Cardiac fibroblast (primary cell): ENCODE results near the gene BRINP3.

Source experiments
- DNase-seq, 2 donors: peaks; one replicate each; pipeline versions ENCODE4 v3.0.0 to v3.0.0-alpha.2; 2010; ENCODE audit warnings: low read depth in 2 of 2
- H3K4me3 ChIP-seq, 2 donors: replicated peaks in 1 of 2; 1 replicate in 1 of 2; 2 replicates in 1 of 2; pipeline ENCODE4 v1.5.1; 2011; ENCODE audit warnings: low read depth in 2 of 2, low read length in 2 of 2, mild to moderate bottlenecking in 2 of 2, moderate library complexity in 1 of 2
- TF ChIP-seq, protein P1 (sequence below): IDR thresholded peaks from one replicate; pipeline ENCODE4 v1.5.1; 2011; ENCODE audit warnings: low read depth, mild to moderate bottlenecking, low read length, inconsistent platforms

The BRINP3 gene

DNA sequence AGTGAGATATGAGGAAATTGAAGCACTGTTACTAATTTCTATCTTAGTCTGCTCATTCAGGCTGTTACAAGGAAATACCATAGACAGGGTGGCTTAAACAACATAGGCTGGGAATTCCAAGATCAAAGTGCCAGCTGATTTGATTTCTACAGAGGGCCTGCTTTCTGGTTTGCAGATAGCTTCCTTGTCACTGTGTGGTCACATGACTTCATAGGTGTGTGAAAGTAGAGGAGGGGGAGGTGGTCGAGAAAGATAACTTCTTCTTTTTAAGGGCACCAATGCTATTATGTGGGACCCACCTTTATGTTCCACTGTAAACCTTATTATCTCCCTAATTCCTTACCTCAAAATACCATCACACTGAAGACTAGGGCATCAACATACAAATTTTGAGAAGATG is 6.4 kb upstream of the BRINP3 start:
- H3K4me3 ChIP-seq: no peak overlapping the region
- DNase-seq: no peak
- TF ChIP-seq, protein P1, sequence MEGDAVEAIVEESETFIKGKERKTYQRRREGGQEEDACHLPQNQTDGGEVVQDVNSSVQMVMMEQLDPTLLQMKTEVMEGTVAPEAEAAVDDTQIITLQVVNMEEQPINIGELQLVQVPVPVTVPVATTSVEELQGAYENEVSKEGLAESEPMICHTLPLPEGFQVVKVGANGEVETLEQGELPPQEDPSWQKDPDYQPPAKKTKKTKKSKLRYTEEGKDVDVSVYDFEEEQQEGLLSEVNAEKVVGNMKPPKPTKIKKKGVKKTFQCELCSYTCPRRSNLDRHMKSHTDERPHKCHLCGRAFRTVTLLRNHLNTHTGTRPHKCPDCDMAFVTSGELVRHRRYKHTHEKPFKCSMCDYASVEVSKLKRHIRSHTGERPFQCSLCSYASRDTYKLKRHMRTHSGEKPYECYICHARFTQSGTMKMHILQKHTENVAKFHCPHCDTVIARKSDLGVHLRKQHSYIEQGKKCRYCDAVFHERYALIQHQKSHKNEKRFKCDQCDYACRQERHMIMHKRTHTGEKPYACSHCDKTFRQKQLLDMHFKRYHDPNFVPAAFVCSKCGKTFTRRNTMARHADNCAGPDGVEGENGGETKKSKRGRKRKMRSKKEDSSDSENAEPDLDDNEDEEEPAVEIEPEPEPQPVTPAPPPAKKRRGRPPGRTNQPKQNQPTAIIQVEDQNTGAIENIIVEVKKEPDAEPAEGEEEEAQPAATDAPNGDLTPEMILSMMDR: no peak

DNA sequence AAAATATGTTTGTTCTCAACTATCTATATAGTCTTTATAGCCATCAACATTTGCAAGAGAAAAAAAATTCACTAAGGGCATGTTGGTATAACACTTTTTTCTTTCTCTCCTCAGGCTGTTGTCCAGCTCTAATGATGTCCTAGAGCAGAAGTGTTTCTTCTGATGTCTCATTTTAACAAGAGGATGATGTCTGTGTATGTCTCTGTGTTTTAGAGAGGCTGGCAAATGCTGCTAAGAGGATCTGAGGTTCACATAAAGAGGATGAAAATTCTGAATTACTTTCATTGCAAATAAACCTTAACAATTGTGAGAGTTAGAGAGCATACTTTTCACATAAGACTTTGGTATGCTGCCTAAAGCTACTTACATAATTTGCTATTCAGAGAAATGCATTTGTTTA is 2.6 kb upstream of the BRINP3 start:
- DNase-seq: no peak
- TF ChIP-seq, protein P1: no peak
- H3K4me3 ChIP-seq: no peak overlapping the region

- DNase-seq: no peak
- H3K4me3 ChIP-seq: no peak overlapping the region
- TF ChIP-seq, protein P1: no peak
Measured at GRCh38 chr1:190479516-190479915, 1.9 kb upstream of the BRINP3 start.

DNA sequence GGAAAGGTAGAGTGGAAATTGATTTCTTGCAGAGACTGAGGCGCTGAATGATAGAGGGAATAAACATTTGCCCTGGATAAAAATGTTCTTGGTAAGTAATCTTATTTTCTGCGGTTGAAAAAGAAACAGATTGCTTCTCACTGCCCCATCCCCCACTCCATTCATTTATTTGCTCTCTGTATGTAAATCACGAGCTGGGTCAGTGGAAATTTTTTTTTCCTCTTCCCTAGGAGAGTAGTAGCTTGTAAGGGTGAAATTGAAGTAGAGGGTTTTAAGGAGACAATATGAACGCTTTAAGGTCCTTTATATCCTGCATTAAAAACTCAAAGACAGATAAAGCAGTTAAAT is 1.4 kb upstream of the BRINP3 start:
- TF ChIP-seq, protein P1: no peak
- peak overlapping the region; percentile 8 to 48 for H3K4me3 ChIP-seq
- DNase-seq: peak; percentile 3 to 23

- H3K4me3 ChIP-seq: peak overlapping the region; percentile 8 to 48
- peak; percentile 32 to 33 for DNase-seq
- TF ChIP-seq, protein P1: no peak
Measured at GRCh38 chr1:190478149-190479049, 735 bp upstream of the BRINP3 start.

- DNase-seq: no peak
- TF ChIP-seq, protein P1: no peak
- H3K4me3 ChIP-seq: no peak overlapping the region
Measured at GRCh38 chr1:190476806-190477205, 858 bp downstream of the BRINP3 start.
